H9 (cell line): ENCODE measurements around the gene THEMIS. TPM values are rescaled to one million over a fixed set of nuclear protein-coding genes. Genes with fewer than 3 reads are reported as not detected.

Experiments
- DNase-seq: peaks from one replicate; pipeline ENCODE4 v3.0.0-alpha.2; 2017
- H2AFZ ChIP-seq: one replicate; pipeline ENCODE4 v1.6.1; 2013; ENCODE audit warnings: mild to moderate bottlenecking, low read length, control low read depth, moderate library complexity
- H2AK5ac ChIP-seq: 2 replicates; pipeline ENCODE4 v1.6.1; 2013; ENCODE audit warnings: low read length, control low read depth, mixed read lengths; ENCODE audit not compliant: insufficient read length
- H2BK120ac ChIP-seq: one replicate; pipeline ENCODE4 v1.6.1; 2013; ENCODE audit warnings: low read depth, mild to moderate bottlenecking, low read length, control low read depth, inconsistent platforms; ENCODE audit not compliant: poor library complexity, severe bottlenecking
- H2BK12ac ChIP-seq: 2 replicates; pipeline ENCODE4 v1.6.1; 2013; ENCODE audit warnings: low read length, control low read depth, mixed read lengths, low read depth; ENCODE audit not compliant: insufficient read length
- H2BK15ac ChIP-seq: 2 replicates; pipeline ENCODE4 v1.6.1; 2013; ENCODE audit warnings: low read depth, low read length, control low read depth
- H2BK20ac ChIP-seq: one replicate; pipeline ENCODE4 v1.6.1; 2013; ENCODE audit warnings: low read depth, mild to moderate bottlenecking, low read length, control low read depth, inconsistent platforms; ENCODE audit not compliant: poor library complexity, severe bottlenecking
- H2BK5ac ChIP-seq: 2 replicates; pipeline ENCODE4 v1.6.1; 2013; ENCODE audit warnings: low read length, control low read depth, mixed read lengths; ENCODE audit not compliant: insufficient read length
- H3K14ac ChIP-seq: 2 replicates; pipeline ENCODE4 v1.6.1; 2013; ENCODE audit warnings: low read length, control low read depth; ENCODE audit not compliant: insufficient read depth
- H3K18ac ChIP-seq: 2 replicates; pipeline ENCODE4 v1.6.1; 2013; ENCODE audit warnings: low read depth, mild to moderate bottlenecking, mixed read lengths, low read length, control low read depth; ENCODE audit not compliant: insufficient read length
- H3K23ac ChIP-seq: 2 replicates; pipeline ENCODE4 v1.6.1; 2013; ENCODE audit warnings: low read length, control low read depth, mixed read lengths, low read depth; ENCODE audit not compliant: insufficient read length
- H3K23me2 ChIP-seq: 2 replicates; pipeline ENCODE4 v1.6.1; 2013; ENCODE audit warnings: low read depth, mild to moderate bottlenecking, mixed read lengths, low read length, control low read depth; ENCODE audit not compliant: insufficient read length, poor library complexity, severe bottlenecking
- H3K27ac ChIP-seq: 2 replicates; pipeline ENCODE4 v1.5.1; 2013; ENCODE audit warnings: low read length, control low read depth, mixed read lengths, low read depth; ENCODE audit not compliant: insufficient read length
- H3K27me3 ChIP-seq: 2 replicates; pipeline ENCODE4 v1.6.1; 2013; ENCODE audit warnings: low read length, control low read depth, inconsistent platforms; ENCODE audit not compliant: insufficient read depth
- H3K4ac ChIP-seq: 2 replicates; pipeline ENCODE4 v1.6.1; 2013; ENCODE audit warnings: low read depth, mild to moderate bottlenecking, control low read depth, inconsistent platforms, low read length, moderate library complexity
- H3K4me1 ChIP-seq: 2 replicates; pipeline ENCODE4 v1.6.1; 2013; ENCODE audit warnings: low read length, control low read depth, inconsistent platforms; ENCODE audit not compliant: insufficient read depth
- H3K4me2 ChIP-seq: 2 replicates; pipeline ENCODE4 v1.6.1; 2013; ENCODE audit warnings: low read length, control low read depth, mixed read lengths; ENCODE audit not compliant: insufficient read length, insufficient read depth
- H3K56ac ChIP-seq: 2 replicates; pipeline ENCODE4 v1.6.1; 2013; ENCODE audit warnings: low read depth, mild to moderate bottlenecking, mixed read lengths, low read length, control low read depth; ENCODE audit not compliant: insufficient read length
- H3K79me1 ChIP-seq: 2 replicates; pipeline ENCODE4 v1.6.1; 2013; ENCODE audit warnings: low read depth, mild to moderate bottlenecking, moderate library complexity, low read length, control low read depth, inconsistent platforms; ENCODE audit not compliant: insufficient read depth, poor library complexity, severe bottlenecking
- H3K79me2 ChIP-seq: 2 replicates; pipeline ENCODE4 v1.6.1; 2013; ENCODE audit warnings: low read length, control low read depth, inconsistent platforms; ENCODE audit not compliant: insufficient read depth
- H3K9ac ChIP-seq: 2 replicates; pipeline ENCODE4 v1.6.1; 2013; ENCODE audit warnings: low read length, control low read depth, mixed read lengths; ENCODE audit not compliant: insufficient read length; ENCODE audit errors: extremely low read depth
- H3K9me3 ChIP-seq: one replicate; pipeline ENCODE4 v1.6.1; 2013; ENCODE audit warnings: low read depth, low read length, inconsistent platforms; ENCODE audit not compliant: control insufficient read depth
- H3T11ph ChIP-seq: one replicate; pipeline ENCODE4 v1.6.1; 2013; ENCODE audit warnings: mild to moderate bottlenecking, low read length, control low read depth, inconsistent platforms
- H4K20me1 ChIP-seq: one replicate; pipeline ENCODE4 v1.6.1; 2013; ENCODE audit not compliant: control insufficient read depth, insufficient read length, insufficient read depth
- H4K5ac ChIP-seq: 2 replicates; pipeline ENCODE4 v1.6.1; 2013; ENCODE audit warnings: low read depth, mild to moderate bottlenecking, mixed read lengths, low read length, control low read depth; ENCODE audit not compliant: insufficient read length
- H4K8ac ChIP-seq: replicated peaks from 2 replicates; pipeline ENCODE4 v1.6.1; 2013; ENCODE audit warnings: low read length, control low read depth, mixed read lengths, low read depth; ENCODE audit not compliant: insufficient read length
- H4K91ac ChIP-seq: 2 replicates; pipeline ENCODE4 v1.6.1; 2013; ENCODE audit warnings: low read depth, mild to moderate bottlenecking, moderate library complexity, mixed read lengths, low read length, control low read depth; ENCODE audit not compliant: insufficient read length
- H3K27ac Mint-ChIP-seq, 3 experiments: 2 replicates in 2 of 3; 3 replicates in 1 of 3; pipeline ENCODE4 v1.8.0; 2020 to 2021; ENCODE audit warnings: mixed read lengths in 3 of 3, mild to moderate bottlenecking in 1 of 3, moderate library complexity in 1 of 3
- H3K27me3 Mint-ChIP-seq: 2 replicates; pipeline ENCODE4 v1.8.0; 2021; ENCODE audit warnings: low read depth, mild to moderate bottlenecking, moderate library complexity, mixed read lengths
- H3K36me3 Mint-ChIP-seq, 3 experiments: 2 replicates in 2 of 3; 3 replicates in 1 of 3; pipeline ENCODE4 v1.8.0; 2020 to 2021; ENCODE audit warnings: low read depth in 3 of 3, mixed read lengths in 3 of 3; ENCODE audit not compliant: insufficient read depth in 1 of 3
- H3K4me1 Mint-ChIP-seq, 2 experiments: 2 replicates each; pipeline ENCODE4 v1.8.0; 2020; ENCODE audit warnings: mixed read lengths in 2 of 2
- H3K4me3 Mint-ChIP-seq, 2 experiments: 2 replicates in 1 of 2; 3 replicates in 1 of 2; pipeline ENCODE4 v1.8.0; 2020 to 2021; ENCODE audit warnings: mild to moderate bottlenecking in 2 of 2, mixed read lengths in 2 of 2, moderate library complexity in 1 of 2
- H3K9me3 Mint-ChIP-seq, 2 experiments: 2 replicates in 1 of 2; 3 replicates in 1 of 2; pipeline ENCODE4 v1.8.0; 2020; ENCODE audit warnings: mild to moderate bottlenecking in 2 of 2, mixed read lengths in 2 of 2, moderate library complexity in 1 of 2
- CTCF ChIP-seq: fragments of 200-600 bp; sonication (generic); conservative IDR thresholded peaks from 3 replicates; pipeline ENCODE4 v1.8.0; 2021; ENCODE audit warnings: antibody characterized with exemption, mild to moderate bottlenecking
- WGBS: extraction: QIAGEN DNeasy Blood & Tissue Kit; methylation state at CpG from one replicate; pipeline ENCODE4 v1.1.7; 2013; ENCODE audit warnings: missing lambda C conversion rate, low lambda C conversion rate, mixed read lengths; ENCODE audit not compliant: insufficient read length; ENCODE audit errors: extremely low coverage; 5-methylcytosine and 5-hydroxymethylcytosine counted together
- total RNA-seq: library from RNA; stranded (reverse); gene quantifications from 2 replicates; pipeline ENCODE4 v1.2.1, GENCODE V29; 2021

THEMIS gene
- total RNA-seq, 1 experiment from 2014 or later = not detected

GRCh38 chr6:127716465-127716864 lies 184.4 kb downstream of the THEMIS start:
- no peak overlapping the region for H2BK15ac ChIP-seq
- WGBS = no CpG with 5 or more reads among the region's 2 CpGs

More at GRCh38 chr6:127716465-127716864, 184.4 kb downstream of the THEMIS start:
- no peak overlapping the region for H3K9ac ChIP-seq
- Mint-ChIP-seq H3K36me3 (no peaks in the 10 kb centered on the region), H3K4me3 (no peak overlapping the region), H3K9me3 (no peaks in the 10 kb centered on the region), H3K27ac (no peak overlapping the region), H3K27me3 (no peaks in the 10 kb centered on the region; the same call in 1 of the 2 replicates), H3K4me1 (no peaks in the 10 kb centered on the region)
- H2BK12ac ChIP-seq = no peak overlapping the region
- no peak overlapping the region for H4K5ac ChIP-seq
- no peak overlapping the region for H4K8ac ChIP-seq
- no peaks in the 10 kb centered on the region for H3K23me2 ChIP-seq
- no peaks in the 10 kb centered on the region; the same call in 1 of the 2 replicates for H3K4me1 ChIP-seq
- H3K79me2 ChIP-seq = no peaks in the 10 kb centered on the region
- H3K27ac ChIP-seq = no peak overlapping the region
- no peak overlapping the region for H2AK5ac ChIP-seq
- H3K9me3 ChIP-seq = no peaks in the 10 kb centered on the region
- DNase-seq = no peak
- no peaks in the 10 kb centered on the region for H4K20me1 ChIP-seq
- no peak overlapping the region for H2BK5ac ChIP-seq
- H3K18ac ChIP-seq = no peak overlapping the region
- no peak overlapping the region for H3K23ac ChIP-seq
- H2AFZ ChIP-seq = no peak overlapping the region
- H3T11ph ChIP-seq = no peak overlapping the region
- no peak for TF ChIP-seq CTCF
- no peak overlapping the region for H2BK120ac ChIP-seq
- no peaks in the 10 kb centered on the region for H3K27me3 ChIP-seq
- H3K56ac ChIP-seq = no peak overlapping the region
- H3K4ac ChIP-seq = no peak overlapping the region
- H3K14ac ChIP-seq = no peak overlapping the region
- no peak overlapping the region for H2BK20ac ChIP-seq
- H4K91ac ChIP-seq = no peak overlapping the region
- H3K79me1 ChIP-seq = no peaks in the 10 kb centered on the region
- H3K4me2 ChIP-seq = no peak overlapping the region
